DOHH2 (cell line): ENCODE measurements around the gene ATXN8OS.

Experiments used
- H3F3A ChIP-seq: fragments of 200-600 bp; sonication (generic), shearing (Covaris generic); 2 replicates; pipeline ENCODE4 v1.6.0; 2016; ENCODE audit warnings: antibody characterized with exemption, mild to moderate bottlenecking; ENCODE audit not compliant: control insufficient read depth, insufficient read depth
- H3K27ac ChIP-seq: fragments of 200-600 bp; sonication (generic); 2 replicates; pipeline ENCODE4 v1.5.1; 2014; ENCODE audit warnings: low read depth, mild to moderate bottlenecking, low read length, moderate library complexity
- H3K27me3 ChIP-seq: fragments of 200-600 bp; sonication (generic); 2 replicates; pipeline ENCODE4 v1.6.1; 2014; ENCODE audit warnings: mild to moderate bottlenecking, low read length, mixed read lengths; ENCODE audit not compliant: control insufficient read depth
- H3K36me3 ChIP-seq: fragments of 200-600 bp; sonication (generic); 2 replicates; pipeline ENCODE4 v1.6.1; 2014; ENCODE audit warnings: mild to moderate bottlenecking, low read length, moderate library complexity, mixed read lengths; ENCODE audit not compliant: control insufficient read depth
- H3K4me1 ChIP-seq: fragments of 200-600 bp; sonication (generic); 2 replicates; pipeline ENCODE4 v1.6.1; 2014; ENCODE audit warnings: mild to moderate bottlenecking, low read length, mixed read lengths; ENCODE audit not compliant: control insufficient read depth
- H3K4me2 ChIP-seq: fragments of 200-600 bp; sonication (generic); 2 replicates; pipeline ENCODE4 v1.6.0; 2014; ENCODE audit warnings: mild to moderate bottlenecking, low read length, moderate library complexity
- H3K4me3 ChIP-seq: fragments of 200-600 bp; sonication (generic); 2 replicates; pipeline ENCODE4 v1.5.1; 2014; ENCODE audit warnings: mild to moderate bottlenecking, low read length, mixed read lengths
- H3K79me2 ChIP-seq: fragments of 200-600 bp; sonication (generic); 2 replicates; pipeline ENCODE4 v1.6.1; 2014; ENCODE audit warnings: mild to moderate bottlenecking, low read length, mixed read lengths; ENCODE audit not compliant: control insufficient read depth
- H3K9me2 ChIP-seq: fragments of 200-600 bp; sonication (generic); replicated peaks from 2 replicates; pipeline ENCODE4 v1.6.1; 2014; ENCODE audit warnings: mild to moderate bottlenecking, low read length, mixed read lengths; ENCODE audit not compliant: control insufficient read depth
- H3K9me3 ChIP-seq: fragments of 200-600 bp; sonication (generic); 2 replicates; pipeline ENCODE4 v1.6.1; 2014; ENCODE audit warnings: antibody characterized with exemption, low read length, mixed read lengths; ENCODE audit not compliant: control insufficient read depth, insufficient read depth
- H4K20me1 ChIP-seq: fragments of 200-600 bp; sonication (generic); 2 replicates; pipeline ENCODE4 v1.6.0; 2014; ENCODE audit warnings: low read depth, mild to moderate bottlenecking, antibody characterized with exemption, low read length, moderate library complexity; ENCODE audit not compliant: control insufficient read depth, insufficient read depth
- CTCF ChIP-seq: fragments of 200-600 bp; sonication (generic); IDR thresholded peaks from one replicate; pipeline ENCODE4 v1.5.1; 2014; ENCODE audit warnings: antibody characterized with exemption, mild to moderate bottlenecking, low read depth, low read length; ENCODE audit not compliant: poor library complexity, severe bottlenecking
- EZH2phosphoT487 ChIP-seq: fragments of 200-600 bp; sonication (generic); IDR thresholded peaks from 2 replicates; pipeline ENCODE4 v1.6.1; 2017; ENCODE audit warnings: borderline replicate concordance, mild to moderate bottlenecking, antibody characterized with exemption, low read length, moderate library complexity, mixed read lengths

Gene ATXN8OS

GRCh38 chr13:70088926-70089325, 18.7 kb upstream of the ATXN8OS start:
- Histone ChIP-seq H3K9me3 (no peaks in the 10 kb centered on the region), H4K20me1 (no peaks in the 10 kb centered on the region), H3K79me2 (no peaks in the 10 kb centered on the region), H3K9me2 (no peaks in the 10 kb centered on the region), H3K36me3 (no peaks in the 10 kb centered on the region), H3K4me3 (no peak overlapping the region), H3K4me2 (no peak overlapping the region), H3K27ac (no peak overlapping the region), H3K27me3 (no peaks in the 10 kb centered on the region), H3K4me1 (no peaks in the 10 kb centered on the region), H3F3A (no peaks in the 10 kb centered on the region)
- TF ChIP-seq EZH2phosphoT487, result no peak
- TF ChIP-seq CTCF, result no peak

GRCh38 chr13:70090036-70090723, 17.4 kb upstream of the ATXN8OS start:
- no peak overlapping the region for H3K4me2 ChIP-seq
- no peaks in the 10 kb centered on the region for H3K79me2 ChIP-seq
- H3K36me3 ChIP-seq, result no peaks in the 10 kb centered on the region
- H4K20me1 ChIP-seq, result no peaks in the 10 kb centered on the region
- H3K9me3 ChIP-seq, result no peaks in the 10 kb centered on the region
- no peaks in the 10 kb centered on the region for H3F3A ChIP-seq
- TF ChIP-seq EZH2phosphoT487, result no peak
- TF ChIP-seq CTCF, result no peak
- H3K4me1 ChIP-seq, result no peaks in the 10 kb centered on the region
- H3K27me3 ChIP-seq, result no peaks in the 10 kb centered on the region
- no peak overlapping the region for H3K27ac ChIP-seq
- no peak overlapping the region for H3K4me3 ChIP-seq
- H3K9me2 ChIP-seq, result no peaks in the 10 kb centered on the region

GRCh38 chr13:70098669-70099068, 9.0 kb upstream of the ATXN8OS start:
- no peak overlapping the region for H3K4me3 ChIP-seq
- peak; percentile 20 for TF ChIP-seq CTCF
- no peak for TF ChIP-seq EZH2phosphoT487

More at GRCh38 chr13:70098669-70099068, 9.0 kb upstream of the ATXN8OS start:
- H3K4me1 ChIP-seq, result no peaks in the 10 kb centered on the region
- H3K79me2 ChIP-seq, result no peaks in the 10 kb centered on the region
- no peak overlapping the region for H3K27ac ChIP-seq
- no peaks in the 10 kb centered on the region for H3K27me3 ChIP-seq
- H3K36me3 ChIP-seq, result no peaks in the 10 kb centered on the region
- H3K9me2 ChIP-seq, result no peaks in the 10 kb centered on the region
- H4K20me1 ChIP-seq, result no peaks in the 10 kb centered on the region
- H3K9me3 ChIP-seq, result no peaks in the 10 kb centered on the region
- no peak overlapping the region for H3K4me2 ChIP-seq
- no peaks in the 10 kb centered on the region for H3F3A ChIP-seq
